Mesendoderm (in vitro differentiated cells): ENCODE data around the gene XCR1.

Experiments used
- DNase-seq: peaks from one replicate; pipeline ENCODE4 v3.0.0; 2013
- H2AK5ac ChIP-seq: 2 replicates; pipeline ENCODE4 v1.6.1; 2013; ENCODE audit warnings: low read length, inconsistent platforms
- H2BK120ac ChIP-seq: 2 replicates; pipeline ENCODE4 v1.6.1; 2013; ENCODE audit warnings: low read depth, mild to moderate bottlenecking, low read length, moderate library complexity, mixed read lengths
- H2BK15ac ChIP-seq: replicated peaks from 2 replicates; pipeline ENCODE4 v1.6.1; 2013; ENCODE audit warnings: low read depth, mild to moderate bottlenecking, moderate library complexity
- H2BK5ac ChIP-seq: 2 replicates; pipeline ENCODE4 v1.6.1; 2013; ENCODE audit warnings: low read length, inconsistent platforms
- H3K18ac ChIP-seq: 2 replicates; pipeline ENCODE4 v1.6.1; 2013; ENCODE audit warnings: mild to moderate bottlenecking, low read length, mixed read lengths
- H3K23ac ChIP-seq: one replicate; pipeline ENCODE4 v1.6.1; 2013; ENCODE audit warnings: low read length
- H3K27ac ChIP-seq: 2 replicates; pipeline ENCODE4 v1.5.1; 2013; ENCODE audit warnings: low read depth, mild to moderate bottlenecking, inconsistent platforms, low read length, moderate library complexity
- H3K27me3 ChIP-seq: 2 replicates; pipeline ENCODE4 v1.6.1; 2013; ENCODE audit warnings: low read length, control low read depth, mild to moderate bottlenecking, inconsistent platforms; ENCODE audit not compliant: insufficient read depth, poor library complexity
- H3K36me3 ChIP-seq: 2 replicates; pipeline ENCODE4 v1.6.1; 2013; ENCODE audit warnings: low read length, inconsistent platforms; ENCODE audit not compliant: control insufficient read depth, insufficient read depth
- H3K4ac ChIP-seq: one replicate; pipeline ENCODE4 v1.6.1; 2013; ENCODE audit warnings: low read depth, mild to moderate bottlenecking, low read length, moderate library complexity
- H3K4me1 ChIP-seq: 2 replicates; pipeline ENCODE4 v1.6.1; 2013; ENCODE audit warnings: low read depth, low read length, inconsistent platforms; ENCODE audit not compliant: control insufficient read depth
- H3K4me2 ChIP-seq: 2 replicates; pipeline ENCODE4 v1.6.1; 2013; ENCODE audit warnings: low read length
- H3K4me3 ChIP-seq: 2 replicates; pipeline ENCODE4 v1.5.1; 2013; ENCODE audit warnings: mild to moderate bottlenecking, low read length
- H3K56ac ChIP-seq: one replicate; pipeline ENCODE4 v1.6.1; 2013; ENCODE audit warnings: low read length
- H3K79me1 ChIP-seq: 2 replicates; pipeline ENCODE4 v1.6.1; 2013; ENCODE audit warnings: low read length, inconsistent platforms
- H3K79me2 ChIP-seq: 2 replicates; pipeline ENCODE4 v1.6.1; 2013; ENCODE audit warnings: mild to moderate bottlenecking, low read length; ENCODE audit not compliant: control insufficient read depth, insufficient read depth
- H3K9ac ChIP-seq: 2 replicates; pipeline ENCODE4 v1.6.1; 2013; ENCODE audit warnings: low read length, inconsistent platforms
- H4K5ac ChIP-seq: one replicate; pipeline ENCODE4 v1.6.1; 2013; ENCODE audit warnings: low read length
- H4K8ac ChIP-seq: one replicate; pipeline ENCODE4 v1.6.1; 2013; ENCODE audit warnings: low read depth, mild to moderate bottlenecking, control low read depth, low read length, moderate library complexity
- WGBS: extraction: QIAGEN DNeasy Blood & Tissue Kit; methylation state at CpG from one replicate; pipeline ENCODE4 v1.1.7; 2013; ENCODE audit warnings: low lambda C conversion rate, missing lambda C conversion rate; ENCODE audit not compliant: insufficient coverage; ENCODE audit errors: extremely low coverage; 5-methylcytosine and 5-hydroxymethylcytosine counted together

The XCR1 gene

GRCh38 chr3:46068501-46068900, 41.2 kb upstream of the XCR1 start:
- no peak overlapping the region for H4K8ac ChIP-seq
- H3K23ac ChIP-seq, result no peak overlapping the region
- no peak overlapping the region for H3K18ac ChIP-seq
- H2BK15ac ChIP-seq, result no peak overlapping the region
- H2AK5ac ChIP-seq, result no peak overlapping the region
- no peaks in the 10 kb centered on the region for H3K27me3 ChIP-seq
- H3K27ac ChIP-seq, result no peak overlapping the region
- no peak overlapping the region for H4K5ac ChIP-seq
- H2BK5ac ChIP-seq, result no peak overlapping the region
- no peaks in the 10 kb centered on the region for H3K79me2 ChIP-seq
- no peak overlapping the region for H3K9ac ChIP-seq
- no peak overlapping the region for H3K4me3 ChIP-seq
- no CpG with 5 or more reads among the region's 4 CpGs for WGBS
- no peak overlapping the region for H3K4me2 ChIP-seq
- H3K56ac ChIP-seq, result no peak overlapping the region
- no peaks in the 10 kb centered on the region for H3K79me1 ChIP-seq
- no peaks in the 10 kb centered on the region for H3K36me3 ChIP-seq
- no peak for DNase-seq
- H3K4me1 ChIP-seq, result no peaks in the 10 kb centered on the region
- H3K4ac ChIP-seq, result no peak overlapping the region
- no peak overlapping the region for H2BK120ac ChIP-seq

GRCh38 chr3:46067401-46067800, 40.1 kb upstream of the XCR1 start:
- Histone ChIP-seq H2AK5ac (no peak overlapping the region), H4K8ac (no peak overlapping the region), H3K4me2 (no peak overlapping the region), H3K79me2 (no peaks in the 10 kb centered on the region), H3K27ac (no peak overlapping the region), H2BK5ac (no peak overlapping the region), H4K5ac (no peak overlapping the region), H3K4ac (no peak overlapping the region), H3K79me1 (no peaks in the 10 kb centered on the region), H3K4me1 (no peaks in the 10 kb centered on the region), H3K4me3 (no peak overlapping the region), H3K23ac (no peak overlapping the region), H2BK15ac (no peak overlapping the region), H2BK120ac (no peak overlapping the region), H3K36me3 (no peaks in the 10 kb centered on the region), H3K9ac (no peak overlapping the region), H3K18ac (no peak overlapping the region), H3K27me3 (no peaks in the 10 kb centered on the region), H3K56ac (no peak overlapping the region)
- DNase-seq, result no peak

DNA sequence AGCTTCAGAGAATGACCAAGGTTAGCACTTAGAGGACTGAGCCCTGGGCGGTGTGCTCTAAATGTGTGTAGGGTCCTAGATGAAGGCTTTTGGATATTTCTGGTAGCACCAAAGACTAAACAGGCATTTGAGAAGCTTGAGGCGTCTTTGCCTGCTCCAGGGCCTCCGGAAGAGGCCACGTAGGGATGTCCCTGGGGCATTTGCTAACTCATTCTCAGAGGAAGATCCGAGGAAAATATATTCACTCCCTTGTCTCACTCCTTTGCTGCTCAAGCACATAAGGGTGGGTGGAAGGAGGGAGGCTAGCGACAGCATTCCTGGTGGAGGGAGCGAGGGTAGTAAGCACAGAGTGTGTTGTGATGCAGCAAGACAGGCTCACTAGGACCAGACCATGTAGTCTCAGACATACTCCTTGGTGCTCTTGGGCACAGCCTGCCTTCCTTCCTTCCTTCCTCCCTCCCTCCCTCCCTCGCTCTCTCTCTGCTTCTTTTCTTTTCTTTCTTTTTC, 38.5 kb upstream of the XCR1 start:
- Histone ChIP-seq H3K4ac (no peak overlapping the region), H3K56ac (no peak overlapping the region), H3K27me3 (no peaks in the 10 kb centered on the region), H3K4me3 (no peak overlapping the region), H3K4me2 (no peak overlapping the region), H2BK120ac (no peak overlapping the region), H3K18ac (no peak overlapping the region), H3K79me2 (no peaks in the 10 kb centered on the region), H3K36me3 (no peaks in the 10 kb centered on the region), H2AK5ac (no peak overlapping the region), H4K8ac (no peak overlapping the region), H3K27ac (no peak overlapping the region), H3K9ac (no peak overlapping the region), H2BK15ac (no peak overlapping the region), H2BK5ac (no peak overlapping the region), H3K4me1 (no peaks in the 10 kb centered on the region), H3K79me1 (no peaks in the 10 kb centered on the region), H3K23ac (no peak overlapping the region), H4K5ac (no peak overlapping the region)
- no peak for DNase-seq
- WGBS, result no CpG with 5 or more reads among the region's 8 CpGs

GRCh38 chr3:46065294-46065705, 38.0 kb upstream of the XCR1 start:
- Histone ChIP-seq H4K5ac (no peak overlapping the region), H3K27me3 (no peaks in the 10 kb centered on the region), H3K27ac (no peak overlapping the region), H4K8ac (no peak overlapping the region), H2BK15ac (no peak overlapping the region), H3K4me1 (no peaks in the 10 kb centered on the region), H3K4me3 (no peak overlapping the region), H3K79me1 (no peaks in the 10 kb centered on the region), H3K4me2 (no peak overlapping the region), H2BK120ac (no peak overlapping the region), H3K18ac (no peak overlapping the region), H2AK5ac (no peak overlapping the region), H3K56ac (no peak overlapping the region), H3K23ac (no peak overlapping the region), H2BK5ac (no peak overlapping the region), H3K9ac (no peak overlapping the region), H3K36me3 (no peaks in the 10 kb centered on the region), H3K79me2 (no peaks in the 10 kb centered on the region), H3K4ac (no peak overlapping the region)
- DNase-seq, result no peak
- WGBS, result no CpG with 5 or more reads among the region's 6 CpGs

DNA sequence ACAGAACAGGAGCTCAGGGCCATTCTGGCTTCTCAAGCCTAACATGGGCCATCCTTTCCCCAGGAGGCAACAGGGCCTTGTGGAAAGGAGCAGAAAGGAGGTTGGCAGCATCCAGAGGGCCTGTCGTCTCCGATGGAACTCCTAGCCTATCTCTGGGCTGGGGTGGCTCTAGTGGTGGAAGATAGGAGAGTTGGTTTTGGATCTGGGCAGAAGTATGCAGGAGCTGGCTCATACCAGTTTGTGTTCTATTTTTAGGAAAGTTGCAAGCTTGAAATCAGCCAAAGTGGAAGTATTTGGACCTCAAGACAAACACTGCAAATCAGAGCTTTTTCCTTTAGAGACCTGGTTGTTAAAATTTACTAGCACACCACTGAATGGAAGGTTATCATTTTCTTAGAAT, 35.4 kb upstream of the XCR1 start:
- Histone ChIP-seq H3K23ac (no peak overlapping the region), H3K9ac (no peak overlapping the region), H2BK120ac (no peak overlapping the region), H2BK5ac (no peak overlapping the region), H3K79me1 (no peaks in the 10 kb centered on the region), H3K27me3 (no peaks in the 10 kb centered on the region), H3K79me2 (no peaks in the 10 kb centered on the region), H4K5ac (no peak overlapping the region), H2AK5ac (no peak overlapping the region), H3K4me1 (no peaks in the 10 kb centered on the region), H3K4me3 (no peak overlapping the region), H2BK15ac (no peak overlapping the region), H3K4me2 (no peak overlapping the region), H3K18ac (no peak overlapping the region), H3K36me3 (no peaks in the 10 kb centered on the region), H3K56ac (no peak overlapping the region), H4K8ac (no peak overlapping the region), H3K27ac (no peak overlapping the region), H3K4ac (no peak overlapping the region)
- no CpG with 5 or more reads among the region's 2 CpGs for WGBS
- DNase-seq, result no peak

DNA sequence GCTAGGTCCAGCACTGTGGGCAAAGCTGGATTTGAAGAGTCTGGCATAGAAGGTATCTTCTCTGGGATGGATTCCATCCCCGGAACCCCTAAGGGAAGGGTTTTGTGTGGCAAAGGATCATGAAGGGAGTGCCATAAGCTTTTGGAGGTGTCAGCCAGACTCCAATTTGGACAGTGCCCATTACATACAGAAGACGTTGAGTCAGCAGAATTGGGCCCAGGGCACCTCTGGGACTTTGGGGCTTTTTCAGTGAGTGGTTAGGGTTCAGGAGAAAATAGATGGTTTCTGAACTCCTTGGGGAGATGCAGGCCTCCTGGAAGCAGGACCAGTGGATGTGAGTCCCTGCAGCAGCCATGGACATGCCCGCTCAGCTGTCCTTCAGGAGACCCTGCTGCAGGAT, 34.6 kb upstream of the XCR1 start:
- no peak overlapping the region for H3K18ac ChIP-seq
- no peak overlapping the region for H2BK15ac ChIP-seq
- H3K9ac ChIP-seq, result no peak overlapping the region
- H2BK5ac ChIP-seq, result no peak overlapping the region
- H2AK5ac ChIP-seq, result no peak overlapping the region
- H3K4me3 ChIP-seq, result no peak overlapping the region
- H2BK120ac ChIP-seq, result no peak overlapping the region
- H3K23ac ChIP-seq, result no peak overlapping the region
- H3K79me1 ChIP-seq, result no peaks in the 10 kb centered on the region
- H3K4me2 ChIP-seq, result no peak overlapping the region
- H3K36me3 ChIP-seq, result no peaks in the 10 kb centered on the region
- H4K8ac ChIP-seq, result no peak overlapping the region
- H3K56ac ChIP-seq, result no peak overlapping the region
- no peaks in the 10 kb centered on the region for H3K27me3 ChIP-seq
- no peak for DNase-seq
- H3K4me1 ChIP-seq, result no peaks in the 10 kb centered on the region
- H4K5ac ChIP-seq, result no peak overlapping the region
- no peak overlapping the region for H3K27ac ChIP-seq
- H3K4ac ChIP-seq, result no peak overlapping the region
- H3K79me2 ChIP-seq, result no peaks in the 10 kb centered on the region
- no CpG with 5 or more reads among the region's 3 CpGs for WGBS
